ENCODE results near the gene REXO1.
A peak's percentile ranks its signal among the peaks of the same experiment; 100 is the strongest.

REXO1 gene

GRCh38 chr19:1860821-1861598 is 12.7 kb upstream of the REXO1 start:
- H3K18ac ChIP-seq (ENCODE audit: low read depth in 1 of 2, low read length in 2 of 2), result peak overlapping the region in 1 of 2 experiments; percentile 86
- H4K91ac ChIP-seq (ENCODE audit: low read length), result no peak overlapping the region
- H3K4me3 ChIP-seq (ENCODE audit: insufficient read depth in 1 of 2, low read depth in 1 of 2, low read length in 2 of 2), result peak overlapping the region; percentile 85 to 97
- peak overlapping the region in 1 of 2 experiments; percentile 26 for H3K4ac ChIP-seq (ENCODE audit: low read depth in 1 of 2, low read length in 2 of 2)
- no peak overlapping the region for H2BK120ac ChIP-seq (ENCODE audit: low read depth, low read length)
- DNase-seq, result no peak
- no peak overlapping the region for H2AFZ ChIP-seq (ENCODE audit: low read depth, low read length)
- peak overlapping the region; percentile 91 for H3K9ac ChIP-seq (ENCODE audit: low read length)
- peak overlapping the region in 1 of 2 experiments; percentile 43 for H2BK12ac ChIP-seq (ENCODE audit: low read length in 2 of 2)
- H2BK15ac ChIP-seq (ENCODE audit: low read depth, poor library complexity, severe bottlenecking), result no peak overlapping the region
- H3K27ac ChIP-seq (ENCODE audit: low read length, poor library complexity, severe bottlenecking), result no peak overlapping the region
- no peak overlapping the region for H3K23ac ChIP-seq (ENCODE audit: low read length in 2 of 2)
- H4K8ac ChIP-seq (ENCODE audit: low read length), result no peak overlapping the region
- peaks cover 0 to 7% of the 10 kb centered on the region in 2 experiments for H3K36me3 ChIP-seq (ENCODE audit: control insufficient read depth in 1 of 2, insufficient read depth in 2 of 2, low read depth in 1 of 2, low read length in 2 of 2)
- H3K14ac ChIP-seq (ENCODE audit: low read length in 2 of 2), result peak overlapping the region in 1 of 2 experiments; percentile 74
- no peaks in the 10 kb centered on the region for H3K9me3 ChIP-seq (ENCODE audit: control insufficient read depth, low read length)
- H3K27me3 ChIP-seq (ENCODE audit: control insufficient read depth in 1 of 2, insufficient read depth in 1 of 2, low read length in 2 of 2), result no peaks in the 10 kb centered on the region
- H3K79me1 ChIP-seq (replicated peaks; ENCODE audit: low read length, poor library complexity, severe bottlenecking), result peaks cover 8% of the 10 kb centered on the region
- peak overlapping the region; percentile 33 for H2BK5ac ChIP-seq (ENCODE audit: low read depth, low read length, poor library complexity, severe bottlenecking)
- H2AK5ac ChIP-seq (ENCODE audit: low read length, severe bottlenecking), result no peak overlapping the region
- peak overlapping the region; percentile 64 for H3K4me2 ChIP-seq (ENCODE audit: low read length, poor library complexity, severe bottlenecking)
- peaks cover 67% of the 10 kb centered on the region for H3K4me1 ChIP-seq (ENCODE audit: control insufficient read depth, insufficient read depth, low read depth, low read length)
- 22% methylated on average over 26 of the region's 28 CpGs for WGBS

- no peak overlapping the region for H3K4ac ChIP-seq (ENCODE audit: low read depth in 1 of 2, low read length in 2 of 2)
- no peak overlapping the region for H3K27ac ChIP-seq (ENCODE audit: low read length, poor library complexity, severe bottlenecking)
- peaks cover 0 to 7% of the 10 kb centered on the region in 2 experiments for H3K36me3 ChIP-seq (ENCODE audit: control insufficient read depth in 1 of 2, insufficient read depth in 2 of 2, low read depth in 1 of 2, low read length in 2 of 2)
- H3K14ac ChIP-seq (ENCODE audit: low read length in 2 of 2), result no peak overlapping the region
- H3K23ac ChIP-seq (ENCODE audit: low read length in 2 of 2), result peak overlapping the region in 1 of 2 experiments; percentile 97
- H2AK5ac ChIP-seq (ENCODE audit: low read length, severe bottlenecking), result no peak overlapping the region
- peak overlapping the region; percentile 64 for H3K4me2 ChIP-seq (ENCODE audit: low read length, poor library complexity, severe bottlenecking)
- H2BK15ac ChIP-seq (ENCODE audit: low read depth, poor library complexity, severe bottlenecking), result no peak overlapping the region
- H4K91ac ChIP-seq (ENCODE audit: low read length), result no peak overlapping the region
- no peak overlapping the region for H2AFZ ChIP-seq (ENCODE audit: low read depth, low read length)
- peaks cover 3% of the 10 kb centered on the region for H3K79me1 ChIP-seq (replicated peaks; ENCODE audit: low read length, poor library complexity, severe bottlenecking)
- DNase-seq, result peak; percentile 90
- H3K27me3 ChIP-seq (ENCODE audit: control insufficient read depth in 1 of 2, insufficient read depth in 1 of 2, low read length in 2 of 2), result no peaks in the 10 kb centered on the region
- H2BK120ac ChIP-seq (ENCODE audit: low read depth, low read length), result no peak overlapping the region
- no peak overlapping the region for H2BK5ac ChIP-seq (ENCODE audit: low read depth, low read length, poor library complexity, severe bottlenecking)
- peak overlapping the region; percentile 91 for H3K9ac ChIP-seq (ENCODE audit: low read length)
- peak overlapping the region; percentile 23 to 85 for H3K4me3 ChIP-seq (ENCODE audit: insufficient read depth in 1 of 2, low read depth in 1 of 2, low read length in 2 of 2)
- WGBS, result 17% methylated on average over 27 of the region's 32 CpGs
- no peak overlapping the region for H4K8ac ChIP-seq (ENCODE audit: low read length)
- peak overlapping the region in 1 of 2 experiments; percentile 72 for H3K18ac ChIP-seq (ENCODE audit: low read depth in 1 of 2, low read length in 2 of 2)
- peaks cover 69% of the 10 kb centered on the region for H3K4me1 ChIP-seq (ENCODE audit: control insufficient read depth, insufficient read depth, low read depth, low read length)
- H3K9me3 ChIP-seq (ENCODE audit: control insufficient read depth, low read length), result no peaks in the 10 kb centered on the region
- H2BK12ac ChIP-seq (ENCODE audit: low read length in 2 of 2), result peak overlapping the region in 1 of 2 experiments; percentile 21
These were observed 11.9 kb upstream of the REXO1 start for GRCh38 chr19:1860042-1860775.

- H2BK5ac ChIP-seq (ENCODE audit: low read depth, low read length, poor library complexity, severe bottlenecking), result no peak overlapping the region
- peak overlapping the region; percentile 91 for H3K9ac ChIP-seq (ENCODE audit: low read length)
- no peaks in the 10 kb centered on the region for H3K27me3 ChIP-seq (ENCODE audit: control insufficient read depth in 1 of 2, insufficient read depth in 1 of 2, low read length in 2 of 2)
- peaks cover 2% of the 10 kb centered on the region for H3K79me1 ChIP-seq (replicated peaks; ENCODE audit: low read length, poor library complexity, severe bottlenecking)
- H3K4me2 ChIP-seq (ENCODE audit: low read length, poor library complexity, severe bottlenecking), result peak overlapping the region; percentile 47
- H3K18ac ChIP-seq (ENCODE audit: low read depth in 1 of 2, low read length in 2 of 2), result peak overlapping the region; percentile 29 to 63
- H3K4ac ChIP-seq (ENCODE audit: low read depth in 1 of 2, low read length in 2 of 2), result no peak overlapping the region
- peak overlapping the region; percentile 34 for H4K91ac ChIP-seq (ENCODE audit: low read length)
- H3K14ac ChIP-seq (ENCODE audit: low read length in 2 of 2), result peak overlapping the region in 1 of 2 experiments; percentile 19
- H3K27ac ChIP-seq (ENCODE audit: low read length, poor library complexity, severe bottlenecking), result no peak overlapping the region
- H3K4me3 ChIP-seq (ENCODE audit: insufficient read depth in 1 of 2, low read depth in 1 of 2, low read length in 2 of 2), result peak overlapping the region in 1 of 2 experiments; percentile 56
- H2AK5ac ChIP-seq (ENCODE audit: low read length, severe bottlenecking), result peak overlapping the region; percentile 4
- peak overlapping the region; percentile 8 to 69 for H2BK12ac ChIP-seq (ENCODE audit: low read length in 2 of 2)
- 56% methylated on average over 14 of the region's 18 CpGs for WGBS
- H2BK120ac ChIP-seq (ENCODE audit: low read depth, low read length), result peak overlapping the region; percentile 50
- H3K4me1 ChIP-seq (ENCODE audit: control insufficient read depth, insufficient read depth, low read depth, low read length), result peaks cover 73% of the 10 kb centered on the region
- H3K23ac ChIP-seq (ENCODE audit: low read length in 2 of 2), result peak overlapping the region in 1 of 2 experiments; percentile 57
- H2BK15ac ChIP-seq (ENCODE audit: low read depth, poor library complexity, severe bottlenecking), result no peak overlapping the region
- no peaks in the 10 kb centered on the region for H3K9me3 ChIP-seq (ENCODE audit: control insufficient read depth, low read length)
- peak overlapping the region; percentile 41 for H4K8ac ChIP-seq (ENCODE audit: low read length)
- peaks cover 0 to 10% of the 10 kb centered on the region in 2 experiments for H3K36me3 ChIP-seq (ENCODE audit: control insufficient read depth in 1 of 2, insufficient read depth in 2 of 2, low read depth in 1 of 2, low read length in 2 of 2)
- H2AFZ ChIP-seq (ENCODE audit: low read depth, low read length), result no peak overlapping the region
- no peak for DNase-seq
These were observed 11.1 kb upstream of the REXO1 start for GRCh38 chr19:1859331-1859781.

Measured in mesenchymal stem cell (in vitro differentiated cells and primary cell).